Hepatic stellate cell (primary cell): ENCODE measurements around the gene CFHR3.
A peak's percentile ranks its signal among the peaks of the same experiment; 100 is the strongest.
"Not testable (repeated sequence)": the region's sequence is repeated elsewhere in the genome, so short reads cannot be mapped to it uniquely, and the experiment has no call there.

Experiments used
- DNase-seq: peaks from one replicate; pipeline ENCODE4 v3.0.0; 2011; ENCODE audit warnings: low spot score

CFHR3 gene

GRCh38 chr1:196774603-196775002 is at the start of gene CFHR3:
CFHR3 (plus strand) TSS chr1:196774840; CDS start chr1:196774887, 47 bp downstream.
- no peak for DNase-seq

GRCh38 chr1:196732526-196732925 is 42.1 kb upstream of the CFHR3 start:
- no peak for DNase-seq

- no peak for DNase-seq
Measured at GRCh38 chr1:196733091-196733970, 41.3 kb upstream of the CFHR3 start.

- DNase-seq, result no peak
Measured at GRCh38 chr1:196734006-196734405, 40.6 kb upstream of the CFHR3 start.

GRCh38 chr1:196734460-196734859 is 40.2 kb upstream of the CFHR3 start:
- no peak for DNase-seq

- no peak for DNase-seq
Measured at GRCh38 chr1:196738730-196739129, 35.9 kb upstream of the CFHR3 start.

- not testable (repeated sequence) for DNase-seq
Measured at GRCh38 chr1:196743244-196743643, 31.4 kb upstream of the CFHR3 start.

- not testable (repeated sequence) for DNase-seq
Measured at GRCh38 chr1:196765019-196765740, 9.5 kb upstream of the CFHR3 start.

GRCh38 chr1:196769823-196770222 is 4.8 kb upstream of the CFHR3 start:
- DNase-seq, result not testable (repeated sequence)

- DNase-seq, result no peak
Measured at GRCh38 chr1:196773713-196774112, 927 bp upstream of the CFHR3 start.

GRCh38 chr1:196774175-196774574 is 465 bp upstream of the CFHR3 start:
- DNase-seq, result no peak

- DNase-seq, result no peak
Measured at GRCh38 chr1:196777603-196778002, 3.0 kb downstream of the CFHR3 start.

- no peak for DNase-seq
Measured at GRCh38 chr1:196779093-196779492, 4.5 kb downstream of the CFHR3 start.

GRCh38 chr1:196791252-196791651 is 16.6 kb downstream of the CFHR3 start:
- DNase-seq, result not testable (repeated sequence)

- not testable (repeated sequence) for DNase-seq
Measured at GRCh38 chr1:196794103-196794502, 19.5 kb downstream of the CFHR3 start.

GRCh38 chr1:196797891-196798290 is 23.3 kb downstream of the CFHR3 start:
- no peak for DNase-seq

GRCh38 chr1:196801920-196802319 is 27.3 kb downstream of the CFHR3 start:
- not testable (repeated sequence) for DNase-seq

GRCh38 chr1:196808529-196809235 is 34.0 kb downstream of the CFHR3 start:
- no peak for DNase-seq

GRCh38 chr1:196817442-196817841 is 42.8 kb downstream of the CFHR3 start:
- DNase-seq, result not testable (repeated sequence)

- not testable (repeated sequence) for DNase-seq
Measured at GRCh38 chr1:196819531-196819930, 44.9 kb downstream of the CFHR3 start, which contains the start of gene CFHR1. CFHR1 (plus strand) TSS chr1:196819731; CDS start chr1:196819845, 114 bp downstream.

GRCh38 chr1:196827860-196828259 is 53.2 kb downstream of the CFHR3 start:
- DNase-seq, result peak; percentile 3
